Coronary artery (tissue), 2 donors: ENCODE data around the gene SUPT4H1.

Experiments used
- DNase-seq: peaks from one replicate; pipeline ENCODE4 v3.0.0-alpha.2; 2017; ENCODE audit warnings: low spot score
- H3K27ac ChIP-seq, 2 donors: fragments of 200-600 bp; sonication (generic); one replicate each; pipeline ENCODE4 v1.5.1; 2016 to 2019
- H3K4me3 ChIP-seq: fragments of 200-600 bp; sonication (generic); 2 replicates; pipeline ENCODE4 v1.5.1; 2016; ENCODE audit warnings: mild to moderate bottlenecking, moderate library complexity
- CTCF ChIP-seq: fragments of 200-600 bp; sonication (generic); IDR thresholded peaks from one replicate; pipeline ENCODE4 v1.5.1; 2019; ENCODE audit warnings: antibody characterized with exemption

SUPT4H1 gene

GRCh38 chr17:58319173-58320162 is 32.5 kb downstream of the SUPT4H1 start:
- no peak for DNase-seq
- no peak overlapping the region for H3K4me3 ChIP-seq
- TF ChIP-seq CTCF = no peak
- H3K27ac ChIP-seq = no peak overlapping the region

- Histone ChIP-seq H3K27ac (no peak overlapping the region), H3K4me3 (no peak overlapping the region)
- TF ChIP-seq CTCF = no peak
- no peak for DNase-seq
Observed at GRCh38 chr17:58318627-58319172, 33.3 kb downstream of the SUPT4H1 start.

GRCh38 chr17:58318065-58318481 is 33.9 kb downstream of the SUPT4H1 start:
- H3K4me3 ChIP-seq = no peak overlapping the region
- DNase-seq = no peak
- no peak for TF ChIP-seq CTCF
- H3K27ac ChIP-seq = no peak overlapping the region

GRCh38 chr17:58317421-58318064 is 34.5 kb downstream of the SUPT4H1 start:
- no peak overlapping the region for H3K27ac ChIP-seq
- TF ChIP-seq CTCF = no peak

GRCh38 chr17:58316260-58316960 is 35.6 kb downstream of the SUPT4H1 start:
- H3K27ac ChIP-seq = no peak overlapping the region
- TF ChIP-seq CTCF = no peak
- H3K4me3 ChIP-seq = no peak overlapping the region
- DNase-seq = peak; percentile 38

More at GRCh38 chr17:58317421-58318064, 34.5 kb downstream of the SUPT4H1 start:
- peak; percentile 55 for DNase-seq
- H3K4me3 ChIP-seq = no peak overlapping the region

- H3K4me3 ChIP-seq = no peak overlapping the region
- no peak for DNase-seq
- no peak for TF ChIP-seq CTCF
Observed at GRCh38 chr17:58315750-58316149, 36.3 kb downstream of the SUPT4H1 start.

More at GRCh38 chr17:58315750-58316149, 36.3 kb downstream of the SUPT4H1 start:
- H3K27ac ChIP-seq = no peak overlapping the region
